ENCODE measurements around the gene SPOCK1.

Gene SPOCK1

DNA sequence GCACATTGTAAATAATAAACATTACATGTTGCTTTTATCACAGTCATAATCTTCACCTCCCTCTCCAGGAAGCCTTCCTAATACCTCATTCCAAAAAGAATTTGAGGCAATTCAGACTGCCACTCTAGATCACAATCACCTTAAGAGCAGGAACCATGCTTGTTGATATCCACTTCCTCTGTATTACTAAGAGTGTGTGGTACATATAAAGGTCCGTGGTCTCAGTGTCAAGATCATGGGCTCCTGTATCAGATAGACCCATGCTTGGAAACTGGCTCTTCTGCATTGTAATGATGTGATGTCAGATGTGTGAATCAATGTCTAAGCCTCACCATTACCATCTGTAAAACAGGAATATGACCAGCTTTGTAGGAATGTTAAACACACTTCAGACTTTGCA, 114.1 kb downstream of the SPOCK1 start:
- H3K9ac ChIP-seq (ENCODE audit: low read length), result no peak overlapping the region
- H3K9me3 ChIP-seq (ENCODE audit: control insufficient read depth, low read length), result no peaks in the 10 kb centered on the region
- H3K27me3 ChIP-seq (ENCODE audit: control insufficient read depth, insufficient read depth, low read length), result no peaks in the 10 kb centered on the region
- H3K36me3 ChIP-seq (ENCODE audit: control insufficient read depth, insufficient read depth, low read length), result no peaks in the 10 kb centered on the region
- H3K4me3 ChIP-seq (ENCODE audit: low read length), result no peak overlapping the region
- H3K4me1 ChIP-seq (ENCODE audit: control insufficient read depth, insufficient read depth, low read length), result no peaks in the 10 kb centered on the region

DNA sequence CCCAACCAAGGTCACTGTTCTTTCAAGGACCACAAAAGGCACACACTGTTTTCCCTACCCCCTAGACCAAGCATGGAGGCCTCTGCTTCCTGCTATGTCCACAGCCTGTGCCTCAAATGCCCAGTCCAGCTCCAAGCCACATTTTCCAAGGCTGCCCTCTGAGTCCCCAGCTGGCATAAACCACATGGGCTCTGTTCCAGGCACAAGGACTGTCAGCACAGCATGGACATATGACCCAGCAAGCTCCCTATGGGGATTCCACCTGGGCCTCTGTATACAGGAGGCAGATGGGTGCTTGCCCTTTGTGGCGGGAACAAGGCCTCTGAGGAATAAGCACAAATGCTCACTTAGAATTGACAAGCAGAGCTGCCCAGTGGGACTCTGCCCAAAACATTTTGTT, 115.2 kb downstream of the SPOCK1 start:
- H3K4me3 ChIP-seq (ENCODE audit: low read length), result no peak overlapping the region
- no peaks in the 10 kb centered on the region for H3K27me3 ChIP-seq (ENCODE audit: control insufficient read depth, insufficient read depth, low read length)
- H3K4me1 ChIP-seq (ENCODE audit: control insufficient read depth, insufficient read depth, low read length), result no peaks in the 10 kb centered on the region
- H3K9ac ChIP-seq (ENCODE audit: low read length), result no peak overlapping the region
- H3K36me3 ChIP-seq (ENCODE audit: control insufficient read depth, insufficient read depth, low read length), result no peaks in the 10 kb centered on the region
- no peaks in the 10 kb centered on the region for H3K9me3 ChIP-seq (ENCODE audit: control insufficient read depth, low read length)

DNA sequence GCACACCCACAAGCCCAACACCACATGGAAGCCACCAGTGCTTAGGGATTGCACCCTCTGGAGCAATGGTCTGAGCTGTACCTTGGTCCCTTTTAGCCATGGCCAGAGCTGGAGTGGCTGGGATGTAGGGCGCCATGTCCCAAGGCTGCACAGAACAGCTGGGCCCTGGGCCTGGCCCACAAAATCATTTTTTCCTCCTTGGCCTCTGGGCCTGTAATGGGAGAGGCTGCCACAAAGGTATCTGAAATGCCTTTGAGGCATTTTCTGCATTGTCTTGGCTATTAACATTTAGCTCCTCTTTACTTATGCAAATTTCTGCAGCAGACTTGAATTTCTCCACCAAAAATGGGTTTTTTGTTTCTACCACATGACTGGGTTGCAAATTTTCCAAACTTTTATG, 117.6 kb downstream of the SPOCK1 start:
- Histone ChIP-seq H3K27me3 (ENCODE audit: control insufficient read depth, insufficient read depth, low read length) (no peaks in the 10 kb centered on the region), H3K9me3 (ENCODE audit: control insufficient read depth, low read length) (no peaks in the 10 kb centered on the region), H3K9ac (ENCODE audit: low read length) (no peak overlapping the region), H3K36me3 (ENCODE audit: control insufficient read depth, insufficient read depth, low read length) (no peaks in the 10 kb centered on the region), H3K4me3 (ENCODE audit: low read length) (no peak overlapping the region), H3K4me1 (ENCODE audit: control insufficient read depth, insufficient read depth, low read length) (no peaks in the 10 kb centered on the region)

DNA sequence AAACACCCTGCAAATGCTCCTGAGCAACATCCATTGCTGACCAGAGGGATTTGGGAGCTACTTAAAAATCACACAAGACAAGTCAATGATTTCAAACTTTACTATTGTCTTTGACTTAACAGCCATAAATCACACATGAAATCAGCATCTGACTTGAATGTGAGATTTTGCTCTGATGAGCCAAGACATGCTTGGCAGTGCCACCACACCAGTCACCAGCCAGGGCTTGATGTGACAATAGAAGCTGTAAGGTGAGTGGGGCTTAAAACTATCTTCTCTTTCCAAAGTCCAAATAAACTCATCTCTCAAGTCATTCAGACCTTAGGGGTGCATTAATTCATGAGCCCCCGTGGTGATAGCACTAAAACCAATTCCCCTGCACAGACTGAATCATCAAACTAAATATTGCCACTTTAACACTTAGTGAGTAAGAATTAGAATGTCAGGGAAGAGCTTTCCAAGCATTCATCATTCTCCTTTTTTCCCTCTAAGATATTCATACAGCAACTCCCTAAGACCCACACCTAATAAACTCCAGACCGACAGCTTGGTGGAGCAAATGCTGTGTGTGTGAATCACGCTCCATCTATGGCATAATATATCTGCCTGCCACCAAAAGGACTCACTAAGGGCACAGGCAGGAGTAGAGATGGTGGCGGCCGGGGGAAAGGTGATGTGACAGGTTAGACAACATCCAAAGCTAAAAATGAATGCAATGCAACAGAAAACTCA, 119.4 kb downstream of the SPOCK1 start:
- H3K27me3 ChIP-seq (ENCODE audit: control insufficient read depth, insufficient read depth, low read length), result no peaks in the 10 kb centered on the region
- H3K36me3 ChIP-seq (ENCODE audit: control insufficient read depth, insufficient read depth, low read length), result no peaks in the 10 kb centered on the region
- no peaks in the 10 kb centered on the region for H3K9me3 ChIP-seq (ENCODE audit: control insufficient read depth, low read length)
- no peaks in the 10 kb centered on the region for H3K4me1 ChIP-seq (ENCODE audit: control insufficient read depth, insufficient read depth, low read length)
- no peak overlapping the region for H3K4me3 ChIP-seq (ENCODE audit: low read length)
- H3K9ac ChIP-seq (ENCODE audit: low read length), result no peak overlapping the region

DNA sequence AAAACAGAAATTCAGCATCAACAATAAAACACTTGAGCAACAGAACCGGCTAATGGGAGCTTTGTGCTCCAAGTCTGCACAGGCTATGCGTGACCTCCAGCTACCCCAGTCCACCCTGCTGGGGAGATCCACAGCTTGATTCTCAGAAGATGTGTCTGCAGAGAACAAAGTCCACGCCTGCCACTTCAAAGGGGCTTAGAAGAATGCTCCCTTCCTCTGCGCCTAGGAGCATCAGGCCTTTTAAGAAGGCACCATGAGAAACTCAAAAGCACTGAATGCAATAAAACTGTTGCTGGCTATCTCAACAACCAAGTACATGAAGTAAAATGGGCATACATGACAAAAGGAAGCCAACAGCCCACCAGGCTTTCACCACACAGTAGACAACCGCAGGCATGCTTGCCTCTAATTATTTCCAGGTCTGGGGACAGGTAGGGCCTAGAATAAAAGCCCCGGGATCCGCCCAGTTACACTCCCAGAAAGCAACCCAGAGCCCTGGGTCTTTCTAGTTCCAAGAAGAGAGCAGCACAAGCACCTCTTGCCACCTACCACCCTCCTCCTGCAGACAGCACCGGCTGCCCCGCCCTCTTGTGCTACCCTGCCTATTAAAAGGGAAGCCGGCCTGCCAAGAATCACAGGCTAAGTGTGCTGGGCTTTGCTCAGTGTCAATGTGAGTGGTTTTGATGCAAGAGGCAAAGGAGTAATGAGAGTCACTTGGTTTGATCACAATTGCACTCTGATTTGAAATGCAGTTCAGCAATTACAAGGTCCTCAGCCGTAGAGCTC, 123.2 kb downstream of the SPOCK1 start:
- Histone ChIP-seq H3K36me3 (ENCODE audit: control insufficient read depth, insufficient read depth, low read length) (no peaks in the 10 kb centered on the region), H3K27me3 (ENCODE audit: control insufficient read depth, insufficient read depth, low read length) (no peaks in the 10 kb centered on the region), H3K4me3 (ENCODE audit: low read length) (no peak overlapping the region), H3K9ac (ENCODE audit: low read length) (no peak overlapping the region), H3K9me3 (ENCODE audit: control insufficient read depth, low read length) (no peaks in the 10 kb centered on the region), H3K4me1 (ENCODE audit: control insufficient read depth, insufficient read depth, low read length) (no peaks in the 10 kb centered on the region)

DNA sequence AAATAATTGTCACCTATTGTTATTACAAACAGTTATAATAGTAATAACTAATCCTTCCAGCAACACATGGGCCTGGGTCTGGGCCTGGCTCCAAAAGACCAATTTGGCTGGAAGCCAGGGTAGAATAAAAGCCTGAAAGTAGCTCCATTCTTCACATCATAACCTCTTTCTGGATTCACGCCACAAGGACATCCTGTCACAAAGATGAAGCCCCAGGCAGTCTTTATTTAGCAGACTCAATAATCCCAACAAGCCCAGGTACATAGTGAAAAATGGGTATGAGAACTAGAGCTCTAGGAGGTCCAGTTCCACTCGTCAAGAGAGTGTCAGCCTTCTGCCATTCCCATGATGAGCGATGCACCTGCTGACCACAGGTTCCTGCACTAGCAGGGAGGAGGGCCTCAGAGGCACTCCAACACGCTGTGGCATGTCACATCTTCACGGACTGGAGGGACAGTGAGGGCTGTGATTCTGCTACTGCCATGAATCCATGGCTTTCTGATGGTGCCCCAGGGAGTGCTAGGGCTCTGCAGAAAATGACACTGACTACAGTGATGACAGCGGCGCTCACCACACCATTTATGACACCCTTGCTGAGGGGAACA, 124.9 kb downstream of the SPOCK1 start:
- Histone ChIP-seq H3K4me3 (ENCODE audit: low read length) (no peak overlapping the region), H3K4me1 (ENCODE audit: control insufficient read depth, insufficient read depth, low read length) (no peaks in the 10 kb centered on the region), H3K27me3 (ENCODE audit: control insufficient read depth, insufficient read depth, low read length) (no peaks in the 10 kb centered on the region), H3K9me3 (ENCODE audit: control insufficient read depth, low read length) (no peaks in the 10 kb centered on the region), H3K36me3 (ENCODE audit: control insufficient read depth, insufficient read depth, low read length) (no peaks in the 10 kb centered on the region), H3K9ac (ENCODE audit: low read length) (no peak overlapping the region)

DNA sequence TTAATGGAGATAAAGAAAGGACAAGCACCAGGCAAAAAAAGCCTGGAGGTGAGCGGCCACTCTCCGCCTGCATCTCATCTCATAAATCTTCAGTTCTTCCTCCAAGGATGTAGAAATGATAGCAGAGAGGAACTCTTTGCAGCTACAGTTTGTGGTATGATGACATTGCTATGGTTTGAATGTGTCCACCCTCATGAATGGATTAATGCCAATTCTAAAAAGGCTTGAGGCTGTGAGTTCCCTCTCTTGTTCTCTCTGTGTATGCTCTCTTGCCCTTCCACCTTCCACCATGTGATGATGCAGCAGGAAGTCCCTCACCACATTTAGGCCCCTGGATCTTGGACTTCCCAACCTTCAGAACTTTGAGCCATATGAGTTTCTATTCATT, 126.4 kb downstream of the SPOCK1 start:
- Histone ChIP-seq H3K36me3 (ENCODE audit: control insufficient read depth, insufficient read depth, low read length) (no peaks in the 10 kb centered on the region), H3K9me3 (ENCODE audit: control insufficient read depth, low read length) (no peaks in the 10 kb centered on the region), H3K4me1 (ENCODE audit: control insufficient read depth, insufficient read depth, low read length) (no peaks in the 10 kb centered on the region), H3K9ac (ENCODE audit: low read length) (no peak overlapping the region), H3K27me3 (ENCODE audit: control insufficient read depth, insufficient read depth, low read length) (no peaks in the 10 kb centered on the region), H3K4me3 (ENCODE audit: low read length) (no peak overlapping the region)

DNA sequence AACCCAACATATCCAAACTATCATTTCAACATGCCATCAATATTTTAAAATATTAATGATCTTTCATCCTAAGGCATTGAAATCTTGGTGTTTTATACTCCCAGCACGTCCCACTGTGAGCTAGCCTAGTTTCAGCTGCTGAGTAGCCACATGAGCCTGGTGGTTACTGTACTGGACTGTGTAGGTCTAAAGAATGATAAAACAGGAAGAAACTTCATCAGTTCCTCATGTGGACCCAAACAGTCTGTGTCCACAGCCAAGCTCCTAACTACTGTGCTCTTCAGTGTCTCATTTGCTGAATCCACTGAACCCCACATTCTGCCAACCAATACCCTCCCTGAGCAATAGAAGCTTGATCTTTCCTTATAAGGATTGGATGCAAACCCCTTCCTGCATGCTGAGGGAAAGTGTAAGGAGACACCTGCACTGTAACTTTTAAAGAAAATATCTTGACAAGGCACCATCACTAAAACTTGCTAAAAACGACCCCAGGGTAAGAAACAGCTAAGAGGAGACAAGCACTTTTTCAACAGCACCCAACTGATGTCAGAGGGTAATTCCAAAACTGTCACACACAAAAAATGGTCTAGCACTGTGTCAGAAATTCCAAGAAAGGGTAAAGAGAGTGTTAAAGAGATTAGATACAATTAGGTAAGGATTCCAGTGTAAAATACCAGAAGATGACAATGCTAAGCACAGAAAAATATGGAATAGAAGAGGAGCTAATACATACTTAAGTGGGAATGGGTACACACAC, 126.9 kb downstream of the SPOCK1 start:
- Histone ChIP-seq H3K36me3 (ENCODE audit: control insufficient read depth, insufficient read depth, low read length) (no peaks in the 10 kb centered on the region), H3K27me3 (ENCODE audit: control insufficient read depth, insufficient read depth, low read length) (no peaks in the 10 kb centered on the region), H3K9ac (ENCODE audit: low read length) (no peak overlapping the region), H3K4me3 (ENCODE audit: low read length) (no peak overlapping the region), H3K9me3 (ENCODE audit: control insufficient read depth, low read length) (no peaks in the 10 kb centered on the region), H3K4me1 (ENCODE audit: control insufficient read depth, insufficient read depth, low read length) (no peaks in the 10 kb centered on the region)

DNA sequence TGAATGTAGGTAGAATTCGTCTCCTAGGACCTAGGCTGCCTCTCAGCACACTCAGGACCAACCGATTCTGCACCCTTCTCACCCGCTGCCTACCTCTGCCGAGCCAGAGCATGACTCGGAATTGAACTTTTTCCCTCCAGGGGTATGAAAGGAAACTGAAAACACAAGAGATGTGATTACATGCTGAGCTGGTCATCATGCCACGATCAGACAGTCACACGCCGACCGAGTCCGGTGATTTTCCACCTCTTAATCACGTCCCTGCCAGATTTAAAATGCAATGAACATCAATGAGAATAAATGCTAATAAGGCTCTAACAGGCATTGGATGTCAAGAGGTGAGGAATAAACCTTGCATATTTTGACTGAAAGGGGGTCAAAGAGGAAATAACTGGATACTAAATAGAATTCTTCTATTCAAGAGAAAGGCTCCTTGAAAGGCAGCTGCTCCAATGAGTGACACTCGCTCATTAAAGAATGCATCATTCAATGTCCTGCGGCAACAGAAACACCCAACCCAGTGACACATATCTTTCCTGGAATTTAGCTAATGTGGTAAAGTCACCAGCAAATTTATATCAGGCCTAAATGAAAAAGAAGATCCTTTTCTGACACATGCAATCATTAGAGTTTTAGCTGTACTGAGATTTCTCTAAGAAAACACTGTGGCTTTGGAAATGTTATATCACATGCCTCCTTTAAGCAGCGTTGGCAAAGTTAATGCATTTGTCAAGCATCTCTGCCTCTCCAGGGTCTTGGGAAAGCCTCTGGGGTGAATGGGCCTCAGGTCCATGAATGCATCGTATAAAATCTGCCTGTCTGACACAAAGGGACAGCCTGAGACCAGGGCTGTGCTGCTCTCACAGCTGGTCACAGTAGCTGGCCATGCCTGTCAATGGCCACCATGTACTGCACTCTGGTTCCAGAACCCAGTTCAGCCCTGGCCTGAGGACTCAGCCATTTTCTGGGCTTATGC, 128.7 kb downstream of the SPOCK1 start:
- Histone ChIP-seq H3K9ac (ENCODE audit: low read length) (no peak overlapping the region), H3K36me3 (ENCODE audit: control insufficient read depth, insufficient read depth, low read length) (no peaks in the 10 kb centered on the region), H3K9me3 (ENCODE audit: control insufficient read depth, low read length) (no peaks in the 10 kb centered on the region), H3K4me3 (ENCODE audit: low read length) (no peak overlapping the region), H3K27me3 (ENCODE audit: control insufficient read depth, insufficient read depth, low read length) (no peaks in the 10 kb centered on the region), H3K4me1 (ENCODE audit: control insufficient read depth, insufficient read depth, low read length) (no peaks in the 10 kb centered on the region)

DNA sequence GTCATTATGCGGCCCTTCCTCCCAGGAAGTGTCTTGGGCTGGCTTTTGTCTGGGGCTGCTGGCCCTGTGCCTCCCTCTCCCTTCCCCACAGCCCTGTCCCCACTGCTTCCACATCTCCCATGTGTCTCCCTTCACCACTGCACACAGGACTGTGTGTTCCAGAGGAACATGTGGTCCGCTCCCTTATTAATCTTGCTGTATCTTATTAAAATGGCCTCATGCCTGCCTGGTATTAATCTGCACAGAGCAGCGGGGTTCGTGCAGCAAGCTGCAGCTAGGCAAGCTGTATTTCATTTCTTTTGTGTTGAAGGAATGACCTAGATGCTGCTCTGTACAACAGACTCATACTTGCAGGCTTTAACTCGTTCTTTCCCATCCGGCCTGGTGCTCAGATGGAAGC, 130.5 kb downstream of the SPOCK1 start:
- no peak overlapping the region for H3K9ac ChIP-seq (ENCODE audit: low read length)
- H3K9me3 ChIP-seq (ENCODE audit: control insufficient read depth, low read length), result no peaks in the 10 kb centered on the region
- H3K4me3 ChIP-seq (ENCODE audit: low read length), result no peak overlapping the region
- no peaks in the 10 kb centered on the region for H3K27me3 ChIP-seq (ENCODE audit: control insufficient read depth, insufficient read depth, low read length)
- no peaks in the 10 kb centered on the region for H3K4me1 ChIP-seq (ENCODE audit: control insufficient read depth, insufficient read depth, low read length)
- H3K36me3 ChIP-seq (ENCODE audit: control insufficient read depth, insufficient read depth, low read length), result no peaks in the 10 kb centered on the region

DNA sequence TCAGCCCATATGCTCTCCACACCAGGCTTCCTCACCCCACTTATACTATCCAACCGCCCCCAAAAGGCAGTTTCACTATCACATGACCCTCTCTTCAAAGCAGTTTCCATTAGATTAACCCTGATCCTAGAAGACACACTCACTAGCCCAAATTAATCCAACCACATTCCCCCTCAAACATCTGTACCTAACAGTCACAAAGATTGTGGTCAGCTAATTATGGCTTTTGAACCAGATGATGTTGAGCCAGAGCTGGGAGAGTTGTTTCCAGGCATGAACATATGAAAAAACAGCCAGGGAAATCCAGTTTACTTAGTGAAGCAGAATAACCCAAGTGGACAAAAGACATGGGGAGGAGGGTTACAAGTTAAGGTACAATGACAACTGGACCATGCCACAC, 131.2 kb downstream of the SPOCK1 start:
- Histone ChIP-seq H3K36me3 (ENCODE audit: control insufficient read depth, insufficient read depth, low read length) (no peaks in the 10 kb centered on the region), H3K9me3 (ENCODE audit: control insufficient read depth, low read length) (no peaks in the 10 kb centered on the region), H3K27me3 (ENCODE audit: control insufficient read depth, insufficient read depth, low read length) (no peaks in the 10 kb centered on the region), H3K9ac (ENCODE audit: low read length) (no peak overlapping the region), H3K4me3 (ENCODE audit: low read length) (no peak overlapping the region), H3K4me1 (ENCODE audit: control insufficient read depth, insufficient read depth, low read length) (no peaks in the 10 kb centered on the region)

Measured in mucosa of stomach (tissue), 1 donor.